ENCODE results near the gene DOK3. TPM values are rescaled to one million over a fixed set of nuclear protein-coding genes. Genes with fewer than 3 reads are reported as not detected.

Gene DOK3
- total and polyA plus RNA-seq, 10 of the 15 experiments (the other 5 are each of a cell fraction or from before 2014, with no cell fraction given), result 6.6 to 107 (median 52.1) TPM

DNA sequence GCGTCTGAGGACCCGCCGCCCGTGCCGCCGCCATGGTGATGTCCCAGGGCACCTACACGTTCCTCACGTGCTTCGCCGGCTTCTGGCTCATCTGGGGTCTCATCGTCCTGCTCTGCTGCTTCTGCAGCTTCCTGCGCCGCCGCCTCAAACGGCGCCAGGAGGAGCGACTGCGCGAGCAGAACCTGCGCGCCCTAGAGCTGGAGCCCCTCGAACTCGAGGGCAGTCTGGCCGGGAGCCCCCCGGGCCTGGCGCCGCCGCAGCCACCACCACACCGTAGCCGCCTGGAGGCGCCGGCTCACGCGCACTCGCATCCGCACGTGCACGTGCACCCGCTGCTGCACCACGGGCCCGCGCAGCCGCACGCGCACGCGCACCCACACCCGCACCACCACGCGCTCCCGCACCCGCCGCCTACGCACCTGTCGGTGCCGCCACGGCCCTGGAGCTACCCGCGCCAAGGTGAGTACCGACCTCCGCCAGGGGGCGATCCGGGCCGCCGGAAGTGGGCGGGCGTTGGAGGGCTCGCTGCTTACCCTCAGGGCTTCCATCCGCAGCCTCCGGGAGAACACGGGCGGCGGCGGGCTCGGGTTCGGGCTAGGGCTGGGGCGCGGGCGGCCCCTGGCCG is 54.5 kb downstream of the DOK3 start (continued):
- no peak for TF ChIP-seq E2F8 (IDR thresholded peaks at IDR 0.05; ENCODE audit: low read depth, partially characterized antibody)
- TF ChIP-seq ZSCAN29 (IDR thresholded peaks at IDR 0.05), result peak; percentile 82; the same call in 1 of the 2 replicates
- no peak for TF ChIP-seq NFYB (IDR thresholded peaks at IDR 0.05; ENCODE audit: insufficient read depth, low read depth, low read length)
- peak; percentile 48 for TF ChIP-seq CREM (IDR thresholded peaks at IDR 0.05; ENCODE audit: low read depth)
- no peak for TF ChIP-seq SRF (IDR thresholded peaks at IDR 0.05; ENCODE audit: low read depth in 2 of 2, low read length in 2 of 2)
- no peak for TF ChIP-seq JUNB (IDR thresholded peaks at IDR 0.05)
- no peak for TF ChIP-seq HDAC6 (IDR thresholded peaks at IDR 0.05; ENCODE audit: unreplicated experiment)
- TF ChIP-seq TCF12 (IDR thresholded peaks at IDR 0.05; ENCODE audit: low read depth, low read length), result 0 out of 2 replicates have a peak, but pooled peaks have one; percentile 13
- no peak for TF ChIP-seq MTA3 (IDR thresholded peaks at IDR 0.05; ENCODE audit: borderline replicate concordance, low read length)
- TF ChIP-seq FOXK2 (IDR thresholded peaks at IDR 0.05), result no peak
- TF ChIP-seq HDAC2 (IDR thresholded peaks at IDR 0.05), result no peak
- peak; percentile 96 for TF ChIP-seq SMARCA5 (IDR thresholded peaks at IDR 0.05)
- TF ChIP-seq ZNF687 (IDR thresholded peaks at IDR 0.05), result no peak; the same call in 1 of the 2 replicates
- peak; percentile 83 for TF ChIP-seq BACH1 (IDR thresholded peaks at IDR 0.05; ENCODE audit: borderline replicate concordance)
- no peak for TF ChIP-seq MEF2B (IDR thresholded peaks at IDR 0.05; ENCODE audit: partially characterized antibody, poor library complexity, severe bottlenecking)
- no peak for TF ChIP-seq POLR2A (IDR thresholded peaks at IDR 0.05; ENCODE audit: low read depth, low read length)
- TF ChIP-seq CBX5 (IDR thresholded peaks at IDR 0.05; ENCODE audit: low read depth), result no peak
- TF ChIP-seq DPF2 (IDR thresholded peaks at IDR 0.05), result peak; percentile 72
- TF ChIP-seq ZNF24 (IDR thresholded peaks at IDR 0.05), result peak; percentile 52; the same call in 1 of the 2 replicates
- TF ChIP-seq SIN3A (IDR thresholded peaks at IDR 0.05; ENCODE audit: low read depth, low read length), result 0 out of 2 replicates have a peak, but pooled peaks have one; percentile 17
- TF ChIP-seq CHD1 (IDR thresholded peaks at IDR 0.05; ENCODE audit: low read depth, low read length), result no peak
- TF ChIP-seq NR2F1 (conservative IDR thresholded peaks at IDR 0.05), result peak; percentile 35; the same call in 1 of the 2 replicates
- 0 out of 2 replicates have a peak, but pooled peaks have one; percentile 17 for TF ChIP-seq CHD2 (IDR thresholded peaks at IDR 0.05; ENCODE audit: borderline replicate concordance, low read depth, low read length)

Data from GM12878 (cell line).